Stimulated activated CD4-positive, alpha-beta T cell treated with anti-CD3 and anti-CD28 coated beads, Interleukin-2, amount 100 ng/mL, for 4 hours (primary cell): ENCODE measurements around the gene RGPD6.
"Not testable (repeated sequence)": the region's sequence is repeated elsewhere in the genome, so short reads cannot be mapped to it uniquely, and the experiment has no call there.

ENCODE experiments used
- DNase-seq: peaks from one replicate; pipeline ENCODE4 v3.0.0-alpha.2; 2020; ENCODE audit warnings: low read depth

RGPD6 gene

DNA sequence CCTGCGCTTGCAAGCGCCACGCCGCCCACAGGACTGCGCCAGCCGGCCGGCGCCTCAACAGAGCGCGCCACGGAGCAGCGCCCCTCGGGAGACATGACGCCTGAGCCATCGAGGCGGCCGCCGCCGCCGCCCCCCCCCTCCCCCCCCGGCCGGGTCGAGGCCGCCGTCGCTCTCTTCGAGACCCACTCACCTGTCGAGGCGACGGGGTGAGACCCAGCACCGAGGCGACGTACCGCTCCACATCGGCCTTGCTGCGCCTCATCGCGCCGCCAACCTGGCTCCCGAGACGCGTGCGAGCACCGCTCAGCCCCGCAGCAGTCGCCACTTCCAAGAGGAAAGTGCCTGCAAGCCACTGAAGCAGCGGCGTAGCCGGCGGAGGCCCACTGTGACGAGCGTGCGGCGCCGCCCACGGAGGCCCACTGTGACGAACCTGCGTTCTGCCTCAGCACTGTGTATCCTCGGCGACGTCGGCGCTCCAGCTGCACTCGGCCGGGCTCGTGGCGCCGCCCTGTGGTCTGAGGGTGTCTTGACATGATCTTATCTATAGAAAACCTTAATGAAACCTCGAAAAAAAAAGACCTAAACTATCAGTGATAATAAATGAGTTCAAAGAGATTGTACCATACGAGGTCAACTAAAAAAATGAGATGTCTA lies at the start of gene RGPD6:
Gene RGPD6, minus strand, starts transcription at position 460 of the 654 bp plus-strand sequence. Its CDS starts 198 bp downstream, at position 262.
- DNase-seq: not testable (repeated sequence)

GRCh38 chr2:110619326-110619939 lies 42.4 kb upstream of the RGPD6 start:
- DNase-seq: not testable (repeated sequence)

GRCh38 chr2:110613927-110614326 lies 36.9 kb upstream of the RGPD6 start:
- not testable (repeated sequence) for DNase-seq

DNA sequence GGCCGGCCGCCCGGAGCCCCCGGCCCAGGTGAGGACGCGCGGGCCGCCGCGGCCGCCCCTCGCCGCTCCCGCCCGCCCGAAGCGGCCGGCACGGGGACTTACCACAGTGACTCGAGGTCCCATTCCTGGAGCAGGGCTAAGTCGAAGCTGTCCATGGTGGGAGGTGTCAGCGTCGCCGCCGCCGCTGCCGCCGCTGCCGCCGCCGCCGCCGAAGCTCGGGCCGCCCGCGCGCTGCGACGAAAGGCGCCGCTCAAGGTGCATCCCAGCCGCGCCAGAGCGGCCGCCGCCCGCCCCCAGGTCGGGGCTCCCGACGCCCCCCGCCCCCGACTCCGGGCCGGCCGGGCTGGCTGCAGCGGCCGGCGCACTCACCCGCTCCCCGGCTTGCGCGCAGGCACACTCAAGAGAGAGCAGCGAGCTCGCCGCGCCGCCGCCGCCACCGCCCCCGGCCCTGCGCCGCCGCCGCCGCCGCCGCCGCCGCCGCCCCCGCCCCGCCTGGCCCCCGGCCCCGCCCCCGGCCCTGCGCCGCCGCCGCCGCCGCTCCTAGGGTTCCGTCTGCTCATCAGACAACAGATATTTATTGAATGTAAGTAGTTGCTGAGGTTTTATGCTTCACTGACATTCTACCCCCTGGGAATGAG lies 33.7 kb upstream of the RGPD6 start:
- peak; percentile 25 for DNase-seq

DNA sequence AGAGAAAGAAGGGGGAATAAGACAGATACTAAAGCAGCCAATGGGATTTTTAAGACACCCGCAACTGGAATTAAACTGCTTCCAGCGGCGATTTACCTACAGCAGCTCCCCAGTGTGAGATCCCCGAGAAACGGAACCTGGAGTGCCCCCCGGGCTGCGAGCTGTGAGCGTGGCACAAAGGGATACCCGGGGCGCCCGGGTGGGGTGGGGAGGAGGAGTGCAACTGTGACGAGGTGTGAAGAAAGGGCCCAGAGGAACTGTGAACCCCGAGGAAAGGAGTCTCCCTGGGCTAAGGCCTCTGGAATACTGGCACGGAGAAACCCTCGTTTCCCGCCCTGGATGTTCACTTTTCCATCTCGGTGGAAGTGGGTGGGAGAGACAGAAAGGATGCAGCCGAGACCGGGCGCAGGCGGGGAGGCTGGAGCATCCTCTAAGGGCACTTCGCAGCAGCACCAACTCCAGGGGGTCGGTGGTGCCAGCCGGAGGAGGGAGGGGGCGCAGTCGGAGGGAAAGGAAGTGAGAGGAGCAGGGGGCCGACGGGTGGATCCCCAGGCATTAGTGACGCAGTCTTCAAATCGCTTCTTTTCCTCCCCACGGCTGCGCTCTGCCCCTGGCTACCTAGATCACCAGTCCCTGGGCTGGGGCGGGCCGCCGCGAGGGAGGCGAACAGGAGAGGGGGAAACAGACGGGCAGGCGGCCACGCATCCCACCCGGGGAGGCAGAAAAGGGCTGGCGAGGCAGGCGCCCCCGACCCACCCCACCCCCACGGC lies 33.0 kb upstream of the RGPD6 start:
- not testable (repeated sequence) for DNase-seq

DNA sequence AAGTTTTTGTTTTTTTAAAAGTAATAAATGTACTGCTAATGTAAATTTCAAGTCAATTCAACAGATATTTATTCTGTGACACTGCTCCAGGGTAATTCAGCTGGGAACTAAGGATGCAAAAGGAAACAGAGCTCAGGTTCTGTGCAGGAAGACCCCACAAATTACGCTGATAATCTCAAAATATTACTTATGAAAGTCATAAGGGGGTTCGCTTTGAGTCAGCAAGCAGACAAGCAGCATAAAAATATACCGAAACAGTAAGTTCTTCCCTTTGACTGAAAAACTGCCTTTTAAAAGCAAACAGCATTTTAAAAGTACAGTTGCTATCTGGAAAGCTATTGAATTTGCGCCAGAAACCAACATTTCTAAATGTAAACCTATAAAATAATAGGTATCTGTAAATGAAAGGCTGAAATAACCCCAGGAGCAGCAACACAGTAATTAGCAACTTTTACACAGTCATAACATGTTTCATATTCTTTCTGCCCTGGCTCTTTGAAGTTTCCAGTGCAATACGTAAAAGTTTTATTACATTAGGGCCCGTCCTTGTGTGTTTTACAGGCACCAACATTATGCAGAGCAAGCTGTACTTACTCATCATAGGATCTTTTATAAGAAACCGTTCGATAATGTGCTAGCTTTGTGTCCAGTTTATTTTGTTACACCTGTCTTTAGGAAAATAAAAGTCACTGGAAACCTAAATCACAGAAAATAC lies 31.9 kb upstream of the RGPD6 start:
- DNase-seq: not testable (repeated sequence)

GRCh38 chr2:110605057-110605456 lies 28.0 kb upstream of the RGPD6 start:
- not testable (repeated sequence) for DNase-seq

DNA sequence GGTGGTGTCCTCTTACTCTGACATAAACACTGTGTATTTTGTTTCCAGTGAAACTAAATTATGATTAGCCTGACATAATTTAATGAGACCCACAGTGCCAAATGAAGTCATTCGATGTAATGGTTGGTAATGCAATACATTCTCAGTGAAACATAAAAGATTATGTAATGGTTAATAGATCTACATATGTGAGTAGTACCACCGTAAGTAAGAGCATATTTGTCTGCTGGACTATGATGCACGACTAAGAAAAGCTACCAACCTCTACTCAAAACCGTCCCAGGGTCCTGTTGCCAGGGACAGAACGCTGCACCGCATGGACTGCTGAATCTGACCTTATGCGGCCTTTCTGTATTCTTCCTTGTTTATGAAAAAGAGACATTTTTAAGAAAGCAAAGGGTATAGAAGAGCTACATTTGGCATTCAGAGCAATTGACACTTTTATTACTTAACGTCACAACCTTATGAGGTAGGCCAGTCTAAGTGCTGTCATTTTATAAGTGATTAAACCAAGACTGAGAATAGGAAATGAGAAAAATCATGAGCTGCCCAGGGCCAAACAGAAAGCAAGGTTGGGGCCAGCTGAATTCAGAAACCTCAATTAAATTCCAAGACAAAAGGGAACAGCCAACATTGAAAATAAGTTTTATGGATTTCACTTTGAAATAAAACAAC lies 27.0 kb upstream of the RGPD6 start:
- not testable (repeated sequence) for DNase-seq

DNA sequence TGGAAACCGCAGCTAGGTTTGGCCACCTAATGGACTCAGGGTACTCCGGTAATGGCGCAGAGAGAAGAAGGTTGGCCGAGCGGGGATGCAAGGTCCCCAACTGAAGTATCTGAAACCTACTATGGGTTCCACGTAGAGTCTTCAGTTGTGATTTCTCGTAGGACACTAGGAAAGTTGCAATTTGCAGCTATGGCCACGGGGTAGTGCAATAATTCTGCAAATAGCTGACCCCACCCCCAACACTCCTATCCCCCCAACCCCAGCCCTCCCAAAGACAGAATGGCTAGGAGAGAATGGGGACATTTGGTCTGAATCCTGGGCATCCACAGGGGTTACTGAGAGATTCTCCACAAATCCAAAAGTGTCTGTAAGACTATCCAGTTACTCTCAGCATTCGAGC lies 25.1 kb upstream of the RGPD6 start:
- not testable (repeated sequence) for DNase-seq

GRCh38 chr2:110591973-110592372 lies 15.0 kb upstream of the RGPD6 start:
- not testable (repeated sequence) for DNase-seq

GRCh38 chr2:110589677-110590330 lies 12.8 kb upstream of the RGPD6 start:
- DNase-seq: not testable (repeated sequence)

- not testable (repeated sequence) for DNase-seq
Measured at GRCh38 chr2:110588520-110588919, 11.5 kb upstream of the RGPD6 start.

DNA sequence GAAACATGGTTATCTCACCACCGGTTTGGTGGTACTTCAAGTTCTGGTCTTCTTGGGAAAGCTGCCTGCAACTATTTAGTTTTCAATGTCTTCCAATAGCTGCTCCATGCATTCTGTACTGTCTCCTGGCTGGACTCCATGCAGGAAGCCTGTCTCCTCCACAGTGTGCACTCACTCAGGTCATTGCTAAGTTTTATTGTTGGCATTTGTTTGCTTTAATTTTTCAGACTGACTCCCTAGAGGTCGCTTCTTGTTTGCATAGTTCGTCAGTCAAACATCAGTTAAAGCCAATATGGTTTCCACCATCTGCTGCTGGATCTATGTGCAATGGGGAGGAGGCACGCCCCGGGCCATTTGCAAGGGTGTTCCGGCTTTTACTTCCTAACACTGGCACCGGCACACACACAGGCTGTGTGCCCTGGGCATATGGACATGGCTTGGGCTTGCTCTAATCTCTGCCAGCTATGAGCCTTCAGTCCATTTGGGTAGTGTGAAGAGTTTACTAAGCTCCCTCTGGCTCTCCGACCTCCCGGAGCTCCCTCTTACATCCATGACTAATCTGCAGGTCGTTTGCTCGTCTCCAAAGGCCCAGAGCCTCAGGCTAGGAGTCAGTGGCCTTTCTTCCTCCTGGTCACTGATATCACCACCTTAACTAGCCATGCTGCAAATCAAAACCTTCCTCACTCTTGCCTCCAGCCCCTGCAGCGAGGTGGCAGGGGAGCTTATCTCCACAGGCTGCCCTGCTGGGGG lies 2.4 kb upstream of the RGPD6 start:
- DNase-seq: not testable (repeated sequence)

- not testable (repeated sequence) for DNase-seq
Measured at GRCh38 chr2:110578429-110578828, 1.4 kb upstream of the RGPD6 start.

DNA sequence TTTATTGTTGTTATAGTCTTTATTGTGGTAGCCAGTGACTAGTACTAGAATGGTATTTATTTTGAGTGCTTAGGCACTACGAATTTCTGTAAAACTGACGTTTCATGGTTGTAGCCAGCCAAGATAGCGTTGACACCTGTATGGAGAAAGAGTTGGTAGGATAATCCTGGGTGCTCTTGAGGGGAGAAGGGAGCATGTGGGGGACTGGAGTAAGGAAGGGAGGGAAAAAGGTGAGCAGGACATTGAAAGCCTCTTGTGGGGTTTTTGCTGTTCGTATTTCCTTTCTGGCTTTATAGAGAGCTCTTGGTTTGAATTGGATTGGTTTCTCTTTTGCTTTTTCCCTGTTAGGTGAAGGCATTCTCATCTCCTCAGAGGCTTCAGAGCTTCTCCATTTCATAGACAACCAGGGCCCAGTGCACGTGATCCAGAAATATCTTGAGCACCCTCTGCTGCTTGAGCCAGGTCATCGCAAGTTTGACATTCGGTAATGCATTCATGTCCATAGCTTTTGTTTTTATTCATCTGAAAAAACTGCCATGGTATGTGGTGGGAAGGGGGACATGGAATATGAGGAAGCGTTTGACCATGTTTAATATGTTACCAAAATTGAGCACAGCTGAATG lies 77.2 kb downstream of the RGPD6 start:
- DNase-seq: not testable (repeated sequence)

DNA sequence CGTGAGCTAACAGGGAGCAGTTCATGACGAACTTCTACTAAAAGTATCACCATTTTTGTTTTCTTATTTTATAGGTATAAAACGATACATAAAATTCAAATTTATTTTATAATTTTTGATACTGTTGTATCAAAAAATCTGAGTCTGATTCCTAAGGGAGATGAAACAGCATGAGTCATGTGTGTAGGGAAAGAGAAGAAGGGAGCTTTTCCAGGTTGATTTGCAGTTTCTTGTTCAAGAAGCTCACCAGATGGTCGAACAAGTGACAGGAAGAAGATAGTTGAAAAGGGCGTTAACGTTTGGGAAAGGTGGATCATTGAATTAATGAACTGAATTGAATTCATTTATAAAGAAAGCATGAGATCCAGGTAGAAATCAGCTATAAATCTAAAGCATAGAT lies 81.0 kb downstream of the RGPD6 start:
- not testable (repeated sequence) for DNase-seq

- DNase-seq: not testable (repeated sequence)
Measured at GRCh38 chr2:110494488-110494887, 82.5 kb downstream of the RGPD6 start.

- DNase-seq: not testable (repeated sequence)
Measured at GRCh38 chr2:110488991-110489390, 88.0 kb downstream of the RGPD6 start.

GRCh38 chr2:110482697-110483096 lies 94.3 kb downstream of the RGPD6 start:
- DNase-seq: not testable (repeated sequence)
